RKO (cell line): ENCODE measurements around the gene PRRT3.
"Not testable (repeated sequence)": the region's sequence is repeated elsewhere in the genome, so short reads cannot be mapped to it uniquely, and the experiment has no call there.

Experiments
- DNase-seq: peaks from one replicate; pipeline ENCODE4 v3.0.0-alpha.2; 2016; ENCODE audit warnings: low spot score

Gene PRRT3

GRCh38 chr3:9898467-9899241 is 53.6 kb downstream of the PRRT3 start:
- no peak for DNase-seq

- peak; percentile 65 for DNase-seq
These were observed 54.5 kb downstream of the PRRT3 start for GRCh38 chr3:9897408-9898372.

GRCh38 chr3:9896755-9897407 is 55.3 kb downstream of the PRRT3 start:
- DNase-seq, result not testable (repeated sequence)

GRCh38 chr3:9895715-9896114 is 56.5 kb downstream of the PRRT3 start:
- DNase-seq, result not testable (repeated sequence)
